NCI-H1436 (cell line): ENCODE results near the gene FANCC.

Experiments
- DNase-seq: peaks from one replicate; lab custom pipeline; 2025; lab: John Stamatoyannopoulos, UW

Gene FANCC

GRCh38 chr9:95124582-95125367 lies 192.7 kb downstream of the FANCC start:
- DNase-seq = no peak

GRCh38 chr9:95120781-95121370 lies 196.6 kb downstream of the FANCC start:
- DNase-seq = no peak

DNA sequence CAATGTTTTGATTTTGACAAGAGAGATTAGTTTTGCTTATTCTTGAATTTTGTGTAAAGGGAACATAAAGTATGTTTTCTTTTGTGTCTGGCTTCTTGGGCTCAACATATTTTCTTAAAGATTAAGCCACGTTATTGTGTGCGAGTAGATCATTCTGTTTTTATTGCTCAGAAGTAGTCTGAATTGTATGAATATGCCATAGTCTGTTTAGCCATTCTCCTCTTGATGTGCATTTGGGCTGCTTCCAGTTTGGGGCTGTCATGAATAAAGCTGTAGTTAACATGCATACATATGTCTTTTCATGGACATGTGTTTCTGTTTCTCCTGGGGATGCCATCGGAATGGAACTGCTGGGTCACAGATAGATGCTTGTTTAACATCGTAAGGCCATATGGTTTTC lies 198.9 kb downstream of the FANCC start:
- DNase-seq = no peak

DNA sequence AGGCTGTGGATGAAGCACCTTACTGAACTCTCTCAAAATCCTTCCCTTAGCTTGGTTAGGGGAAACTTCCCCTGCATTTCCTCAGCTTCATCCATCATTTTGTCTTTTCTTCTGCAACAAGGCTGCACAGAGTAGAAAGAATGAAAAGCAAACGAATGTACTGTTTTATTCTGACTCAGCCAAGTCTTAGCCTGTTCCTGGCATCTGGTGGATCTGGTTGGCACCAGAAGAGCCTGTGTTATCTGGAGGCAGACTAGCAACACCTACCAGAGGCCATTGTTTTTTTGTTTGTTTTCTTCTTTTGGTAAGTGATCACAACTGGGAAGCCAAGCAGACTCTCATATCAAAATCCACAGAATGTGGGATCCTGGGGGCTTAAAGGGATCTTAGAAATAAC lies 200.7 kb downstream of the FANCC start:
- DNase-seq = no peak

DNA sequence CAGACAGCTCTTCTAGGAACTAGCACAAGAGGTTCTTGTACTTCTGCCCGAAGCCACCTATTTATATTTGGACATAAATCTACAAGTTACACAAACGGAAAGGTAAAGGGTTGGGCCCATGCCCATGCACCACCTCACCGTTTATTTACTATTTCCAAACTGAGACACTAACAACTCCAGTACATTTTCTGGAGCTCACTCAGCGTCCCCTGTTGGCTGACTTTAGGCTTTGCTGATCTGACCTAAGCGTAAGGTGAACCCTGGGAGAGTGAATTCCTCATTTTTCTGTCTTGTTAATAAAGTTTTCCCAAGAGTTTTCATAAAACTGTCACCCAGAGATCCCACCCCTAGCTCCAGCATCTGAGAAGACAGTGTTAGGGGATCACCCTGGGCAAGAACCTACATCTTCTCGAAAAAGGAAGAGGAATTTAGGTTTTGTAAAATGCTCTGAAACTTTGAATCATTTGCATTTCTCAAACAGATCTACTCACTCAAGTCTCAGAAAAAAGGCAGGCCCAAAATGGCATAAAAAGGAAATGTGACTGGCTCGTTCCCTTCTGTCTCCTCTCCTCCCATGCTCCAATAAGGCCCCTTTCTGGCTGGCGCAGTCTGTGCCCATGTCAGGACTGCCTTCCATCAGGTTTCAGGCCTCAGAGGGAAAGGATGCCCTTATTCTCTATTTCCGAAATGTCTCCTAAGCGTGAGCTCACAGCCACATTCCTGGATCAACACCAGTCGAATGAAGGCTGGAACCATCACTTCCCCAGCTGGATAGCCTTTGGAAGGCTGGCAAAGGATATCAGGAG lies 201.3 kb downstream of the FANCC start:
- no peak for DNase-seq

- DNase-seq = no peak
Measured at GRCh38 chr9:95115104-95115503, 202.4 kb downstream of the FANCC start.

GRCh38 chr9:95112436-95113280 lies 204.9 kb downstream of the FANCC start:
- no peak for DNase-seq

DNA sequence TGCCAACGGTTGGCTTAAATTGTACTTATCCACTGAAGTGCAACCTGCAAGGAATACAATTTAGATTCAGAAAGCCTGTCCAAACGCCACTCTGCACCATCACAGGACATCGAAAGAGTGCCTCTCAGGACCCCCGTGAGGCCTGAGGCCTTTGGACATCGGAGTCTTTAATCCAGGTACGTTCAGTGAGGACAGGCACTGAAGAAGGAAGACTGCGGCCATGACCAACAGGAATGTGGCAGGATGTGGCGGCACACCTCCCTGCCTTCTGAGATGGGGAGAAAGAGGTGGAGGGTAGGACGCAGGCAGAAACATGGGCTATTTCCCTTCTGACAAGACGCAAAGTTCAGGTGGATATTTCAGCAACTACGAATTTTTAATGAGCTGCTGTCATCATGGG lies 205.8 kb downstream of the FANCC start:
- no peak for DNase-seq

- no peak for DNase-seq
Measured at GRCh38 chr9:95110921-95111525, 206.5 kb downstream of the FANCC start.

GRCh38 chr9:95109456-95109855 lies 208.1 kb downstream of the FANCC start:
- DNase-seq = no peak

DNA sequence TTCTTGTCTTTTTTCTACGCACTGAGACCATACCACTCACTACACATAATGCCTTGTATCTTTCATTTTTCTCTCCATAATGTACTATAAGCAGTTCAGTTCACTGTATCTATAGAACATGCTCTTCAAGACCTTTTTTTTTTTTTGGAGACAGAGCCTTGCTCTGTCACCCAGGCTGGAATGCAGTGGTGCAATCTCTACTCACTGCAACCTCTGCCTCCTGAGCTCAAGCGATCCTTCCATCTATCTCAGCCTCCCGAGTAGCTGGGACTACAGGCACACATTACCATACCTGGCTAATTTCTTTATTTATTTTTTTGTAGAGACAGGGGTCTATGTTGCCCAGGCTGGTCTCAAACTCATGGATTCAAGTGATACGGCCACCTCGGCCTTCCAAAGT lies 208.7 kb downstream of the FANCC start:
- no peak for DNase-seq

GRCh38 chr9:95107976-95108375 lies 209.5 kb downstream of the FANCC start:
- no peak for DNase-seq

- no peak for DNase-seq
Measured at GRCh38 chr9:95107001-95107749, 210.3 kb downstream of the FANCC start.

DNA sequence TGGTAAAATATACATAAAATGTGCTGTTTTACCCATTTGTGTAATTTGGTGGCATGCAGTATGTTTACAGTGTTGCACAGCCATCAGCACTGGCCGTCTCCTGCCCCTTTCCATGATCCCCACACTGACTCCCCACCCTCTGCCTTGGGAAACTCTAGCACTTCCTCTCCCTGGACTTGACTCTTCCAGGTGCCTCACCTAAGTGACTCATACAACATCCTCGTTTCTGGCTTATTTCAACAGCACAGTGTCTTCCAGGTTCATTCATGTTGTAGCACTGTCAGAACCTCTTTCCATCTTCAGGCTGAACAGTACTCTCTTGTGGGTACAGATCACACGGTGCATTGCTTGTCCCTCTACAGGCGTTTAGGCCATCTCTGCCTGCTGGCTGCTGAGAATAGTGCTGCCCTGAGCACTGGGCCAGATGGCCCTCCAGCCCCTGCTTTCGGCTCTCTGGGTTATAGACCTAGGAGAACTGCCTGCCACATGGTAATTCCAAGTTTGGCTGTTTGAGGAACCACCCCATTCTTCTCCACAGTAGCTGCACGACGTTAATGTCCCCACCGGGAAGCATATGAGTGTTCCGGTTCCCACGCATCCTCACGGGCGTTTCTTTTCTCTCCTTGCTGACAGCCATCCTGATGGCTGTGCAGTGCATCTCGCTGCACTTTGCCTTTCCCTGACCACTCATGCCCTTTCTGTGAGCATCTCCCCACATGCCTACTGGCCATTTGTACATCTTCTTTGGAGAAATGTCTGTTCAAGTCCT lies 211.8 kb downstream of the FANCC start:
- no peak for DNase-seq

DNA sequence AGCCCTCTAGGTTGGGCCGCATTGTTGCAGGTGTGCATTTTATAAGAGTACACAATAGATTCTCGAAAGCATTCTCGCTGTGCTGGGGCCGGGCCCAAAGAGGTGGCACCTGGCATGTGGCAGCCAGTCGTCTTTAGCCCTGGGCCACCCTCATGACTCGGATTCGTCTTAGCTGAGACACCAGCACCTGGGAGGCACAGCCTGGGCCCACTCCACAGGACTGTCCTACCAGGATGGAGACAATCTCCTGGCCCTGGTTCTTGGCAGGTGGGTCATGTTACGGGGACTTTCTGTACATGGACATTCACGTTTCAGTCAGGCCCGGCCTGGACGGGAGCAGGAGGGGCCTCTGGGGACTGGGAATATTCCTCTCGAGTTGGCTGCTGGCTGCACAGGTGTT lies 212.5 kb downstream of the FANCC start:
- no peak for DNase-seq

- no peak for DNase-seq
Measured at GRCh38 chr9:95104581-95104960, 212.9 kb downstream of the FANCC start.

- DNase-seq = no peak
Measured at GRCh38 chr9:95103871-95104580, 213.5 kb downstream of the FANCC start.

GRCh38 chr9:95103281-95103771 lies 214.2 kb downstream of the FANCC start:
- no peak for DNase-seq

GRCh38 chr9:95102572-95102971 lies 214.9 kb downstream of the FANCC start:
- DNase-seq = no peak
